Duodenal mucosa (tissue), 2 donors: Measurements from ENCODE around the gene NCDN.

Experiments used
- H3K27ac ChIP-seq: one replicate; pipeline ENCODE4 v1.7.0; 2013; ENCODE audit warnings: low read depth, low read length
- H3K27me3 ChIP-seq, 2 donors: one replicate each; pipeline ENCODE4 v1.7.0; 2013; ENCODE audit warnings: low read length in 2 of 2, control low read depth in 1 of 2; ENCODE audit not compliant: insufficient read depth in 2 of 2, control insufficient read depth in 1 of 2
- H3K36me3 ChIP-seq, 2 donors: one replicate each; pipeline ENCODE4 v1.7.0; 2013; ENCODE audit warnings: low read length in 2 of 2, control low read depth in 1 of 2; ENCODE audit not compliant: insufficient read depth in 2 of 2, control insufficient read depth in 1 of 2
- H3K4me1 ChIP-seq, 2 donors: one replicate each; pipeline ENCODE4 v1.7.0; 2013; ENCODE audit warnings: low read length in 2 of 2, control low read depth in 1 of 2; ENCODE audit not compliant: insufficient read depth in 2 of 2, control insufficient read depth in 1 of 2
- H3K4me3 ChIP-seq, 2 donors: one replicate each; pipeline ENCODE4 v1.7.0; 2013; ENCODE audit warnings: low read length in 2 of 2, low read depth in 1 of 2
- H3K9ac ChIP-seq, 2 donors: one replicate each; pipeline ENCODE4 v1.7.0; 2013; ENCODE audit warnings: low read length in 2 of 2, low read depth in 1 of 2
- H3K9me3 ChIP-seq, 2 donors: one replicate each; pipeline ENCODE4 v1.7.0; 2013; ENCODE audit warnings: low read length in 2 of 2, control low read depth in 1 of 2; ENCODE audit not compliant: control insufficient read depth in 1 of 2

Gene NCDN

GRCh38 chr1:35557611-35558373 is at the start of gene NCDN:
TSS of gene NCDN (plus strand) at chr1:35557799. CDS start at chr1:35558191, 392 bp downstream.
- peaks cover 2 to 11% of the 10 kb centered on the region in 2 donors for H3K36me3 ChIP-seq
- peak within 1 kb of the TSS; percentile 68 to 96 for H3K9ac ChIP-seq
- H3K27me3 ChIP-seq, result no peaks in the 10 kb centered on the region
- H3K4me1 ChIP-seq, result peaks cover 46 to 52% of the 10 kb centered on the region in 2 donors
- H3K4me3 ChIP-seq, result peak within 1 kb of the TSS; percentile 89 to 93
- peak within 1 kb of the TSS; percentile 95 for H3K27ac ChIP-seq
- no peaks in the 10 kb centered on the region for H3K9me3 ChIP-seq

- H3K4me1 ChIP-seq, result peaks cover 10 to 17% of the 10 kb centered on the region in 2 donors
- peaks cover 0 to 25% of the 10 kb centered on the region in 2 donors for H3K36me3 ChIP-seq
- no peak overlapping the region for H3K4me3 ChIP-seq
- no peaks in the 10 kb centered on the region for H3K27me3 ChIP-seq
- no peak overlapping the region for H3K27ac ChIP-seq
- H3K9me3 ChIP-seq, result no peaks in the 10 kb centered on the region
- H3K9ac ChIP-seq, result no peak overlapping the region
Measured at GRCh38 chr1:35507947-35508346, 49.7 kb upstream of the NCDN start.

GRCh38 chr1:35509558-35509957 is 48.0 kb upstream of the NCDN start:
- no peaks in the 10 kb centered on the region for H3K9me3 ChIP-seq
- no peaks in the 10 kb centered on the region for H3K27me3 ChIP-seq
- H3K27ac ChIP-seq, result no peak overlapping the region
- H3K4me3 ChIP-seq, result no peak overlapping the region
- H3K4me1 ChIP-seq, result peaks cover 10 to 17% of the 10 kb centered on the region in 2 donors
- peaks cover 0 to 22% of the 10 kb centered on the region in 2 donors for H3K36me3 ChIP-seq
- H3K9ac ChIP-seq, result no peak overlapping the region

GRCh38 chr1:35511305-35511704 is 46.3 kb upstream of the NCDN start:
- Histone ChIP-seq H3K27ac (no peak overlapping the region), H3K9me3 (no peaks in the 10 kb centered on the region), H3K4me3 (no peak overlapping the region), H3K9ac (no peak overlapping the region), H3K27me3 (no peaks in the 10 kb centered on the region), H3K4me1 (peaks cover 4 to 15% of the 10 kb centered on the region in 2 donors), H3K36me3 (peaks cover 0 to 13% of the 10 kb centered on the region in 2 donors)

GRCh38 chr1:35518183-35518582 is 39.4 kb upstream of the NCDN start:
- H3K9me3 ChIP-seq, result peaks cover 0 to 9% of the 10 kb centered on the region in 2 donors
- H3K36me3 ChIP-seq, result no peaks in the 10 kb centered on the region
- H3K4me3 ChIP-seq, result no peak overlapping the region
- H3K27ac ChIP-seq, result no peak overlapping the region
- H3K4me1 ChIP-seq, result no peaks in the 10 kb centered on the region
- no peak overlapping the region for H3K9ac ChIP-seq
- H3K27me3 ChIP-seq, result no peaks in the 10 kb centered on the region

- Histone ChIP-seq H3K9me3 (peaks cover 0 to 9% of the 10 kb centered on the region in 2 donors), H3K4me3 (no peak overlapping the region), H3K27ac (no peak overlapping the region), H3K36me3 (no peaks in the 10 kb centered on the region), H3K27me3 (no peaks in the 10 kb centered on the region), H3K9ac (no peak overlapping the region), H3K4me1 (no peaks in the 10 kb centered on the region)
Measured at GRCh38 chr1:35519432-35519831, 38.2 kb upstream of the NCDN start.

GRCh38 chr1:35524106-35524505 is 33.5 kb upstream of the NCDN start:
- Histone ChIP-seq H3K4me1 (no peaks in the 10 kb centered on the region), H3K9me3 (peaks cover 0 to 3% of the 10 kb centered on the region in 2 donors), H3K27me3 (no peaks in the 10 kb centered on the region), H3K4me3 (no peak overlapping the region), H3K36me3 (no peaks in the 10 kb centered on the region), H3K9ac (no peak overlapping the region), H3K27ac (no peak overlapping the region)

- Histone ChIP-seq H3K27ac (no peak overlapping the region), H3K4me3 (no peak overlapping the region), H3K36me3 (peaks cover 12 to 17% of the 10 kb centered on the region in 2 donors), H3K9me3 (peaks cover 3 to 10% of the 10 kb centered on the region in 2 donors), H3K4me1 (no peaks in the 10 kb centered on the region), H3K27me3 (no peaks in the 10 kb centered on the region), H3K9ac (no peak overlapping the region)
Measured at GRCh38 chr1:35530168-35530567, 27.4 kb upstream of the NCDN start.

- no peak overlapping the region for H3K4me3 ChIP-seq
- no peaks in the 10 kb centered on the region for H3K27me3 ChIP-seq
- H3K9me3 ChIP-seq, result peaks cover 3 to 10% of the 10 kb centered on the region in 2 donors
- peaks cover 12 to 17% of the 10 kb centered on the region in 2 donors for H3K36me3 ChIP-seq
- no peaks in the 10 kb centered on the region for H3K4me1 ChIP-seq
- H3K9ac ChIP-seq, result no peak overlapping the region
- H3K27ac ChIP-seq, result no peak overlapping the region
Measured at GRCh38 chr1:35530946-35531345, 26.7 kb upstream of the NCDN start.

GRCh38 chr1:35531368-35531767 is 26.2 kb upstream of the NCDN start:
- H3K4me3 ChIP-seq, result no peak overlapping the region

More at GRCh38 chr1:35531368-35531767, 26.2 kb upstream of the NCDN start:
- Histone ChIP-seq H3K4me1 (no peaks in the 10 kb centered on the region), H3K9me3 (peaks cover 3 to 10% of the 10 kb centered on the region in 2 donors), H3K9ac (no peak overlapping the region), H3K27ac (no peak overlapping the region), H3K36me3 (peaks cover 12 to 17% of the 10 kb centered on the region in 2 donors), H3K27me3 (no peaks in the 10 kb centered on the region)
